SK-N-SH (cell line): ENCODE data around the gene PRKACB. TPM values are rescaled to one million over a fixed set of nuclear protein-coding genes. Genes with fewer than 3 reads are reported as not detected.
A peak's percentile ranks its signal among the peaks of the same experiment; 100 is the strongest.

Experiments used
- CTCF ChIA-PET: fragments of 300-600, 350-600 bp; formaldehyde crosslinking; extraction: SDS; loops from one replicate; lab custom pipeline; 2021; lab: Yijun Ruan, JAX
- POLR2A ChIA-PET: fragments of 350-600 bp; sonication (Branson Sonifier 250); formaldehyde crosslinking; extraction: SDS; loops from one replicate; lab custom pipeline; 2020; ENCODE audit warnings: antibody characterized with exemption, inconsistent platforms; lab: Yijun Ruan, JAX
- DNase-seq: peaks from one replicate; pipeline ENCODE4 v3.0.0; 2012
- H2AFZ ChIP-seq: fragments of 200-600 bp; sonication (generic); 2 replicates; pipeline ENCODE4 v1.8.1; 2016; ENCODE audit warnings: antibody characterized with exemption, mild to moderate bottlenecking, low read depth
- H3F3A ChIP-seq: fragments of 200-600 bp; sonication (generic); replicated peaks from 2 replicates; pipeline ENCODE3; 2016; ENCODE audit warnings: antibody characterized with exemption, mild to moderate bottlenecking; ENCODE audit not compliant: insufficient read depth
- H3K27ac ChIP-seq, 2 experiments: fragments of 200-500 bp in 1 of 2; fragments of 200-600 bp in 1 of 2; sonication (Bioruptor generic) in 1 of 2; sonication (generic), shearing (Covaris generic) in 1 of 2; 2 replicates each; pipeline versions ENCODE4 v1.5.1 to v1.6.1; 2014 to 2016; ENCODE audit warnings: low read depth in 2 of 2, inconsistent platforms in 1 of 2, low read length in 1 of 2, mild to moderate bottlenecking in 1 of 2, mixed read lengths in 1 of 2
- H3K27me3 ChIP-seq: fragments of 200-600 bp; sonication (generic), shearing (Covaris generic); 2 replicates; pipeline ENCODE4 v1.6.1; 2016; ENCODE audit warnings: mixed run types; ENCODE audit not compliant: insufficient read depth
- H3K36me3 ChIP-seq, 2 experiments: fragments of 200-500 bp in 1 of 2; fragments of 200-600 bp in 1 of 2; sonication (Bioruptor generic) in 1 of 2; sonication (generic) in 1 of 2; replicated peaks in 1 of 2; 2 replicates each; pipeline versions ENCODE3 to v1.5.1; 2014 to 2016; ENCODE audit warnings: low read length in 1 of 2, mild to moderate bottlenecking in 1 of 2; ENCODE audit not compliant: insufficient read depth in 2 of 2, control insufficient read depth in 1 of 2
- H3K4me1 ChIP-seq, 2 experiments: fragments of 200-500 bp in 1 of 2; fragments of 200-600 bp in 1 of 2; sonication (Bioruptor generic) in 1 of 2; sonication (generic), shearing (Covaris generic) in 1 of 2; 2 replicates each; pipeline versions ENCODE4 v1.5.1 to v1.6.1; 2014 to 2016; ENCODE audit warnings: low read depth in 1 of 2, low read length in 1 of 2, mixed run types in 1 of 2; ENCODE audit not compliant: insufficient read depth in 2 of 2, control insufficient read depth in 1 of 2
- H3K4me2 ChIP-seq: fragments of 200-600 bp; sonication (generic), shearing (Covaris generic); 2 replicates; pipeline ENCODE4 v1.6.1; 2017; ENCODE audit warnings: mixed run types
- H3K4me3 ChIP-seq, 2 experiments: fragments of 200-500 bp in 1 of 2; fragments of 200-600 bp in 1 of 2; sonication (Bioruptor generic) in 1 of 2; sonication (generic), shearing (Covaris generic) in 1 of 2; 2 replicates each; pipeline versions ENCODE4 v1.5.1 to v1.8.1; 2014 to 2016; ENCODE audit warnings: low read depth in 2 of 2, inconsistent platforms in 1 of 2, low read length in 1 of 2, mild to moderate bottlenecking in 1 of 2, mixed read lengths in 1 of 2, moderate library complexity in 1 of 2
- H3K79me2 ChIP-seq: fragments of 200-600 bp; sonication (generic); 2 replicates; pipeline ENCODE4 v1.8.1; 2017; ENCODE audit warnings: mild to moderate bottlenecking; ENCODE audit not compliant: insufficient read depth
- H3K9ac ChIP-seq: fragments of 200-600 bp; sonication (generic); 2 replicates; pipeline ENCODE4 v1.6.1; 2017; ENCODE audit warnings: mixed run types
- H3K9me2 ChIP-seq: fragments of 200-600 bp; sonication (generic); 2 replicates; pipeline ENCODE4 v1.6.1; 2017; ENCODE audit warnings: mixed run types
- H3K9me3 ChIP-seq: fragments of 200-600 bp; sonication (generic); 2 replicates; pipeline ENCODE4 v1.6.1; 2017; ENCODE audit warnings: mixed run types, mild to moderate bottlenecking, moderate library complexity
- H4K20me1 ChIP-seq: fragments of 200-600 bp; sonication (generic); 2 replicates; pipeline ENCODE4 v1.6.1; 2017; ENCODE audit warnings: mild to moderate bottlenecking, mixed run types; ENCODE audit not compliant: insufficient read depth
- CHD2 ChIP-seq: fragments of 150-350 bp; IDR thresholded peaks from 2 replicates; pipeline ENCODE4 v1.6.1; 2018; ENCODE audit warnings: low read length; ENCODE audit not compliant: partially characterized antibody
- GABPA ChIP-seq: IDR thresholded peaks from 2 replicates; pipeline ENCODE4 v1.4.0; 2012; ENCODE audit warnings: low read depth, mild to moderate bottlenecking
- MEF2A ChIP-seq: IDR thresholded peaks from 2 replicates; pipeline ENCODE4 v1.4.0; 2012; ENCODE audit warnings: low read depth, borderline replicate concordance
- NRF1 ChIP-seq: IDR thresholded peaks from 2 replicates; pipeline ENCODE4 v1.6.1; 2012; ENCODE audit warnings: low read depth, mild to moderate bottlenecking, low read length
- POLR2AphosphoS5 ChIP-seq: IDR thresholded peaks from 2 replicates; pipeline ENCODE4 v1.6.1; 2012; ENCODE audit warnings: low read depth, low read length
- RCOR1 ChIP-seq: fragments of 150-350 bp; IDR thresholded peaks from 2 replicates; pipeline ENCODE4 v1.6.1; 2017; ENCODE audit warnings: antibody characterized with exemption, low read length
- RFX5 ChIP-seq: IDR thresholded peaks from 2 replicates; pipeline ENCODE4 v1.6.1; 2012; ENCODE audit warnings: mild to moderate bottlenecking, improper control_type of control experiment, low read length
- RXRA ChIP-seq: IDR thresholded peaks from 2 replicates; pipeline ENCODE4 v1.4.0; 2012; ENCODE audit warnings: low read depth, mild to moderate bottlenecking, borderline replicate concordance
- SIN3A ChIP-seq: IDR thresholded peaks from 2 replicates; pipeline ENCODE4 v1.6.1; 2012; ENCODE audit warnings: low read depth, mild to moderate bottlenecking, low read length, moderate library complexity, borderline replicate concordance
- TAF1 ChIP-seq: IDR thresholded peaks from 2 replicates; pipeline ENCODE4 v1.6.1; 2012; ENCODE audit warnings: low read depth, mild to moderate bottlenecking, low read length, moderate library complexity, borderline replicate concordance
- TCF12 ChIP-seq: IDR thresholded peaks from 2 replicates; pipeline ENCODE4 v1.4.0; 2012
- TEAD4 ChIP-seq: IDR thresholded peaks from 2 replicates; pipeline ENCODE4 v1.4.0; 2012; ENCODE audit warnings: mild to moderate bottlenecking, borderline replicate concordance; ENCODE audit not compliant: insufficient read depth
- USF2 ChIP-seq: fragments of 150-350 bp; IDR thresholded peaks from 2 replicates; pipeline ENCODE4 v1.6.1; 2017; ENCODE audit warnings: antibody characterized with exemption, low read length, low read depth, borderline replicate concordance
- YY1 ChIP-seq: IDR thresholded peaks from 2 replicates; pipeline ENCODE4 v1.4.0; 2012; ENCODE audit warnings: low read depth, mild to moderate bottlenecking
- WGBS: methylation state at CpG from one replicate; pipeline ENCODE4 v1.1.6; 2017; ENCODE audit warnings: low lambda C conversion rate; 5-methylcytosine and 5-hydroxymethylcytosine counted together
- polyA plus RNA-seq, 3 experiments: library from polyadenylated mRNA; depleted of rRNA; stranded (reverse); fragments of >200 nt; gene quantifications; 2 replicates each; pipeline ENCODE4 v1.2.3, GENCODE V29; 2012

PRKACB gene
- polyA plus RNA-seq (2012; rRNA removed), result 7.5 and 9.9 TPM in 2 replicates
- polyA plus RNA-seq (2012; cell fraction: cytosol; rRNA removed), result 15.7 and 18.0 TPM in 2 replicates
- polyA plus RNA-seq (2012; cell fraction: nucleus; rRNA removed), result 3.7 and 11.3 TPM in 2 replicates

DNA sequence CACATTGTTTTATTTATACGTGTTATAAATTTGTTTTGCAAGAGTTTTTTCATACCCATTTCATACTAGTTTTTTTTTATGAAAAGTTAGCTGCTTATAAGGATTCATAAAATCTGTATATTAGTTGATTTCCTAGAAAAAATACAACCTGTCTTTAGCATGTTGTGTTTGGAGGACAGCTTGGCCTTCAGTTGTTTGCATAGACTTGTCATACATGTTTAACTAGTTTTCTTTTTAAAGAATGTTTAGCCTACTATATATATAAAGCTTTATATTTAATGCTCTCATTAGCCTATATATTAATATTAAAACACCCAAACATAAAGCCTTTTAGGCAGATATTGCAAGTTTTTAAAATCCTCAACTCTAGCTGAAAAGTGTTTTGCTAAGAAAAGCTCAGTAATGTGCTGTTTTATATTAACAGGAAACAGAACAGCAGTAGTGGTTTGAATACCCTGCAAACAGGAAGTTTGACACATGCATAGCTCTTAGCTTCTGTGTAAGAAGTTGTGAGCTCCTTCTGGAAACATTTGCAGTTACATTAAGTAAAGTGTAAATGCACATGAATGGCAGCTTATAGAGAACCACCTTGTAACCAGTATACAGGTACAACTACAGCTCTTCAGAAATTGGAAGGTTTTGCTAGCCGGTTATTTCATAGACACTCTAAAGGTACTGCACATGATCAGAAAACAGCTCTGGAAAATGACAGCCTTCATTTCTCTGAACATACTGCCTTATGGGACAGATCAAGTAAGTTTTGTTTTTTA, at the start of gene PRKACB:
PRKACB (plus strand) TSS at position 476 of the 770 bp plus-strand sequence; CDS start at position 567, 91 bp downstream.
- Histone ChIP-seq H3K27me3 (no peaks in the 10 kb centered on the region), H3K9me2 (no peaks in the 10 kb centered on the region), H3K9ac (no peak within 1 kb of the TSS), H3K4me2 (no peak within 1 kb of the TSS), H3K36me3 (no peaks in the 10 kb centered on the region), H3K79me2 (no peaks in the 10 kb centered on the region), H3K9me3 (no peaks in the 10 kb centered on the region), H3K4me3 (no peak within 1 kb of the TSS), H3K4me1 (peaks cover 0 to 21% of the 10 kb centered on the region in 2 experiments; a peak in 2 of 4 replicates), H3K27ac (peak within 1 kb of the TSS; percentile 23 to 30; a peak in 3 of 4 replicates), H3F3A (peaks cover 5% of the 10 kb centered on the region), H4K20me1 (no peaks in the 10 kb centered on the region), H2AFZ (peak within 1 kb of the TSS; percentile 23; the same call in 1 of the 2 replicates)
- CTCF ChIA-PET, result interaction anchor here (0.6 to 1.4 kb wide), 8 partner anchors 10 to 1117 kb away, joined by 3 to 9 read pairs (median 4); no protein-coding TSS in a partner anchor
- TF ChIP-seq GABPA (peak; percentile 39; the same call in 1 of the 2 replicates), RFX5 (no peak), YY1 (no peak), TCF12 (peak; percentile 59)
- no peak for DNase-seq
- WGBS, result 96% methylated on average over 2 of the region's 2 CpGs
- POLR2A ChIA-PET, result no interaction called here

GRCh38 chr1:84095308-84095707, 48.8 kb upstream of the PRKACB start:
- Histone ChIP-seq H3K27me3 (no peaks in the 10 kb centered on the region), H3K36me3 (peaks cover 0 to 4% of the 10 kb centered on the region in 2 experiments), H3K4me3 (no peak overlapping the region), H3K9me2 (no peaks in the 10 kb centered on the region), H3K9me3 (peaks cover 6% of the 10 kb centered on the region; the same call in 1 of the 2 replicates), H3K27ac (no peak overlapping the region), H3F3A (peaks cover 6% of the 10 kb centered on the region), H2AFZ (no peak overlapping the region), H3K4me2 (no peak overlapping the region), H3K79me2 (peaks cover 54% of the 10 kb centered on the region), H3K9ac (no peak overlapping the region), H4K20me1 (no peaks in the 10 kb centered on the region), H3K4me1 (peaks cover 0 to 4% of the 10 kb centered on the region in 2 experiments; a peak in 2 of 4 replicates)
- POLR2A ChIA-PET, result no interaction called here
- CTCF ChIA-PET, result no interaction called here
- TF ChIP-seq CHD2, result no peak
- TF ChIP-seq RCOR1, result no peak
- TF ChIP-seq MEF2A, result no peak
- no peak for TF ChIP-seq NRF1
- TF ChIP-seq RXRA, result no peak
- TF ChIP-seq POLR2AphosphoS5, result no peak
- TF ChIP-seq SIN3A, result no peak
- no peak for TF ChIP-seq GABPA
- no peak for TF ChIP-seq TEAD4
- TF ChIP-seq RFX5, result no peak
- TF ChIP-seq TAF1, result no peak
- TF ChIP-seq USF2, result no peak
- no peak for DNase-seq
